Lower lobe of right lung (tissue), 2 donors: Measurements from ENCODE around the gene TMC1. TPM values are rescaled to one million over a fixed set of nuclear protein-coding genes. Genes with fewer than 3 reads are reported as not detected.

Experiments
- ATAC-seq, 2 donors: fragments of 200-7000 bp; cut with Tn5 transposase; one replicate each; pipeline ENCODE4 v1.9.1; 2020 to 2022; ENCODE audit warnings: mild to moderate bottlenecking in 2 of 2, moderate library complexity in 2 of 2
- DNase-seq: peaks from one replicate; pipeline ENCODE4 v3.0.0-alpha.2; 2020
- H3K27ac ChIP-seq: fragments of 200-600 bp; one replicate; pipeline ENCODE4 v1.8.0; 2022
- H3K27me3 ChIP-seq: fragments of 200-600 bp; one replicate; pipeline ENCODE4 v1.8.0; 2022; ENCODE audit warnings: low read depth
- H3K36me3 ChIP-seq: fragments of 200-600 bp; one replicate; pipeline ENCODE4 v1.8.0; 2022; ENCODE audit warnings: mild to moderate bottlenecking
- H3K4me1 ChIP-seq: fragments of 200-600 bp; one replicate; pipeline ENCODE4 v1.8.0; 2022
- H3K4me3 ChIP-seq: fragments of 200-600 bp; one replicate; pipeline ENCODE4 v1.8.0; 2022; ENCODE audit warnings: mild to moderate bottlenecking
- H3K9me3 ChIP-seq: fragments of 200-600 bp; one replicate; pipeline ENCODE4 v1.8.0; 2022
- intact Hi-C: fragments of 100-400 bp; cut with DNase I; formaldehyde crosslinking; loops from one replicate; pipeline ENCODE4 v1.11.0; 2022
- total RNA-seq: library from RNA; stranded (reverse); fragmentation: NEBNext Ultra II Directional; extraction: Animal tissue kit (Norgen Biotek cat#: 25700); gene quantifications from one replicate; pipeline ENCODE4 v1.2.1, GENCODE V29; 2021
- TF ChIP-seq, protein P1 (sequence below): fragments of 200-600 bp; IDR thresholded peaks from one replicate; pipeline ENCODE4 v1.8.0; 2022; ENCODE audit warnings: antibody characterized with exemption, mild to moderate bottlenecking
- donor health status: DM: no; HTN: yes; CAD: no; lungs with severe emphysema.

The TMC1 gene
- total RNA-seq, 1 donor from 2014 or later: not detected

DNA sequence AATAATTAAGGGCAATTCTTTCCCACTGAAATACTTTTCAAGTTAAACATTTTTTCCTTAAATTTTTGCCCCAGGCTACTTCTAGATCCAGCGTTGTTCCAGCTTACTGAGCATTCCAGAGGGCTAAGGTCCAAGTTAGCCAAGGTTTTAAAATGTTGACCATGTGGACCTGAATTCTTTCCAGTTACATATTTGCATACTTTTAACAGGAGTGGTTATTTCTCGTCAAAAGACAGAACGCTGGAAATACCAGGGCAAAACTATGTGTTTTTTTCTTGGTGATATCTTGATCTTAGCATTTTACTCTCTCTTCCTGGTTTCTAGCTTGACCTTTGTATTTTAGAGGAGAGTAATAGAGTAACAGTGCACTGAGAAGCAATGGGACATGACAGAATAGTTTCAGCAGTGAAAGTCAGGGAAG, 32.8 kb downstream of the TMC1 start:
- Histone ChIP-seq H3K27ac (peak overlapping the region; percentile 61), H3K4me3 (no peak overlapping the region), H3K27me3 (no peaks in the 10 kb centered on the region), H3K36me3 (no peaks in the 10 kb centered on the region), H3K4me1 (peaks cover 25% of the 10 kb centered on the region), H3K9me3 (no peaks in the 10 kb centered on the region)
- DNase-seq: no peak
- TF ChIP-seq, protein P1, sequence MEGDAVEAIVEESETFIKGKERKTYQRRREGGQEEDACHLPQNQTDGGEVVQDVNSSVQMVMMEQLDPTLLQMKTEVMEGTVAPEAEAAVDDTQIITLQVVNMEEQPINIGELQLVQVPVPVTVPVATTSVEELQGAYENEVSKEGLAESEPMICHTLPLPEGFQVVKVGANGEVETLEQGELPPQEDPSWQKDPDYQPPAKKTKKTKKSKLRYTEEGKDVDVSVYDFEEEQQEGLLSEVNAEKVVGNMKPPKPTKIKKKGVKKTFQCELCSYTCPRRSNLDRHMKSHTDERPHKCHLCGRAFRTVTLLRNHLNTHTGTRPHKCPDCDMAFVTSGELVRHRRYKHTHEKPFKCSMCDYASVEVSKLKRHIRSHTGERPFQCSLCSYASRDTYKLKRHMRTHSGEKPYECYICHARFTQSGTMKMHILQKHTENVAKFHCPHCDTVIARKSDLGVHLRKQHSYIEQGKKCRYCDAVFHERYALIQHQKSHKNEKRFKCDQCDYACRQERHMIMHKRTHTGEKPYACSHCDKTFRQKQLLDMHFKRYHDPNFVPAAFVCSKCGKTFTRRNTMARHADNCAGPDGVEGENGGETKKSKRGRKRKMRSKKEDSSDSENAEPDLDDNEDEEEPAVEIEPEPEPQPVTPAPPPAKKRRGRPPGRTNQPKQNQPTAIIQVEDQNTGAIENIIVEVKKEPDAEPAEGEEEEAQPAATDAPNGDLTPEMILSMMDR: no peak
- peak; percentile 51 to 80 for ATAC-seq
- intact Hi-C loops: no loop called here

DNA sequence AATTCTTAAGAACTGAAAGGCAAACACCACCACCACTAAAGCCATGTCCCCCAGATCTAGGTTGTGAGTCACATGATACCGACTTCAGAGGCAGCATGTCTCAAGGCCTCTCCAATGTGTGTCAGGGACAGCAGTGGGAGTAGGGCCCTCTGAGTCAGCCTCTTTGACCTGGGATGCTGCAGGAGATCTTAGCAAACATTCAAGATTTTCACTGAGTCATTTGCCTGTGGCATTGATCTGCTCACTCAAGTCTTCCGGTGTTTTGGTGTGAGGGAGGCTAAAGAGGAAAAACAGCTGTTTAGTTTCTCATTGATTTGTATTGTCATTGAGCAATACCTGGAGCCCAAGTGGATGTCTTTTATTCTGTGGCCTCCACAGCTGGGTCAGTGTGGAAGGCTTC, 36.1 kb downstream of the TMC1 start:
- no peak overlapping the region for H3K4me3 ChIP-seq
- peak overlapping the region; percentile 21 for H3K27ac ChIP-seq
- no peaks in the 10 kb centered on the region for H3K27me3 ChIP-seq
- DNase-seq (no peak), ATAC-seq (peak; percentile 57 to 92)
- no peaks in the 10 kb centered on the region for H3K36me3 ChIP-seq
- intact Hi-C loops: no loop called here
- TF ChIP-seq, protein P1: no peak
- peaks cover 20% of the 10 kb centered on the region for H3K4me1 ChIP-seq
- no peaks in the 10 kb centered on the region for H3K9me3 ChIP-seq

DNA sequence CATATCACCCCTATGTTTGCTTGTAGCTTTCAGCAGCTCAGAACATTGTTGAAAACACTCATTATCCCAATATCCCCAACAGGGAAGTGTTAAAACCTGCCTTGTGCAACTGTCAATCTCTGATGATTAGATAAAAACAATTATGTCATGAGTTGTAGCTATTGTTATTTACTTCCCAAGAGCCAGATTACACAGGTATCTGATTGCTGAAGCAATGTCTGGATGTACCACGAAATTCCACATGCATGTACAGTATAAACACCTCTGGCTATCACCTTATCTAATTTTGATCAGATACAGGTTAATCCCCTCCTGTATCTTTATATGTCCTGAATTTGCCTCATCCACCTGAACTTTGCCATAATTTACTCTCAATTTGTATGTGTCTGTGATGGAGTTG, 38.7 kb downstream of the TMC1 start:
- H3K27ac ChIP-seq: no peak overlapping the region
- no peak for DNase-seq
- peaks cover 13% of the 10 kb centered on the region for H3K4me1 ChIP-seq
- TF ChIP-seq, protein P1: no peak
- no peak overlapping the region for H3K4me3 ChIP-seq
- no peaks in the 10 kb centered on the region for H3K9me3 ChIP-seq
- H3K36me3 ChIP-seq: no peaks in the 10 kb centered on the region
- ATAC-seq: no peak
- H3K27me3 ChIP-seq: no peaks in the 10 kb centered on the region
- intact Hi-C loops: no loop called here

DNA sequence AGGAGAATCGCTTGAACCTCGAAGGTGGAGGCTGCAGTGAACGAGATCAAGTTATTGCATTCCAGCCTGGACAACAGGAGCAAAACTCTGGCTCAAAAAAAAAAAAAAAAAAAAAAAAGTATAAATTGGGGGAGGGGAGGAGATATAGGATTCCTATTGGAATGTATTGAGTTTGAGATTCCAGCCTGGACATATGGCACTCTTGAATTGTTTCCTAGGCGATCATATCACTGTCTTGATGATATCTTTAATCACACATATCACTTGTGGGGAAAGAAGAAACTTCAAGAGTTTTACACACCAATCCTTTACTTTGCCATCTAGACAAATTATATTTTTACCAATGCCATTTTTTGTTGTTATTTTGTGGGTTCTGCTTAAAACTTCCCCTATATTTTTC, 42.4 kb downstream of the TMC1 start:
- TF ChIP-seq, protein P1: no peak
- no peak for DNase-seq
- Histone ChIP-seq H3K36me3 (no peaks in the 10 kb centered on the region), H3K9me3 (no peaks in the 10 kb centered on the region), H3K27ac (no peak overlapping the region), H3K27me3 (no peaks in the 10 kb centered on the region), H3K4me1 (no peaks in the 10 kb centered on the region), H3K4me3 (no peak overlapping the region)
- intact Hi-C loops: no loop called here
- ATAC-seq: no peak

DNA sequence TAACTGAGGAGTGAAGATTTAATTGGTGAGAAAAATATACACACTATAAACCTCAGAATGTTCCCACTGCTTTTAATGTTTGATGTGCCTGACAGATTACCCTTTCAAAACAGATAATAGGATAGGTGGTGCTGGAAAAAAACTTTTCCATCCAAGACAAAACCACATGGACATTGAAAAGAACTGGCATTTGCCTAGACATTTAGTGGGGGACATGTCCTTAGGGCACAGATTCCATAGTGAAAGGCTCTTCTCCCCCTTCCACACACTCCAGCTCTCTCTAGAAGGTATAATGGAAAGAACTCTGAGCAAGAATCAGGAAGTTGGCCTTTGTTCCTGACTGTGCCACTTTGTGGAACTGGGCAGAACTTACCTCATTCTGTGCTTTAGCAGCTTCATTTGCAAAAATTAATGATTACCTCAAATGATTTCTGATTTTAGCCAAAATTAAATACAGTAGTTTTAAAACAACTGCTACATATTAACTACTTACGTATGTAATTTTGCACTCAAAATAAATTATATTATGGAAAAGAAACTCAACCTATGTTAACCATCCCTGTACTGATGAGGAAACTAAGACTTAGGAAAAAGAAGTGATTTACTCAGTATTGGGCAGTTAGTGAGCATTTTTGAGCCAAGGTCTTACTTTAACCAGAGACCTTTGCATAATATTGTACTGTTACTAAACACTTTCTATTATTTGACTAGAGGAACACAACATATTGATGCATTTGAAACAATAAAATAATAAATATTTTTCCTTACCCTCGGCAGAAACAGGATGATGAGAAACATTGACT, 43.3 kb downstream of the TMC1 start:
- Histone ChIP-seq H3K9me3 (no peaks in the 10 kb centered on the region), H3K4me1 (no peaks in the 10 kb centered on the region), H3K27me3 (no peaks in the 10 kb centered on the region), H3K4me3 (no peak overlapping the region), H3K36me3 (no peaks in the 10 kb centered on the region), H3K27ac (no peak overlapping the region)
- DNase-seq (no peak), ATAC-seq (peak in 1 of 2 donors; percentile 71)
- TF ChIP-seq, protein P1: no peak
- intact Hi-C loops: no loop called here
